Stimulated activated naive CD4-positive, alpha-beta T cell (primary cell): Measurements from ENCODE around the gene IL11.
A peak's percentile ranks its signal among the peaks of the same experiment; 100 is the strongest.
"Not testable (repeated sequence)": the region's sequence is repeated elsewhere in the genome, so short reads cannot be mapped to it uniquely, and the experiment has no call there.

Experiments
- DNase-seq, 6 experiments: peaks; one replicate each; lab custom pipeline; 2025; lab: John Stamatoyannopoulos, UW

The IL11 gene

GRCh38 chr19:55352040-55352439, 18.2 kb downstream of the IL11 start:
- no peak for DNase-seq

GRCh38 chr19:55350620-55351315, 19.5 kb downstream of the IL11 start:
- no peak for DNase-seq

GRCh38 chr19:55348317-55349034, 21.8 kb downstream of the IL11 start:
- DNase-seq = no peak

- DNase-seq = no peak
Measured at GRCh38 chr19:55347442-55348009, 22.7 kb downstream of the IL11 start.

DNA sequence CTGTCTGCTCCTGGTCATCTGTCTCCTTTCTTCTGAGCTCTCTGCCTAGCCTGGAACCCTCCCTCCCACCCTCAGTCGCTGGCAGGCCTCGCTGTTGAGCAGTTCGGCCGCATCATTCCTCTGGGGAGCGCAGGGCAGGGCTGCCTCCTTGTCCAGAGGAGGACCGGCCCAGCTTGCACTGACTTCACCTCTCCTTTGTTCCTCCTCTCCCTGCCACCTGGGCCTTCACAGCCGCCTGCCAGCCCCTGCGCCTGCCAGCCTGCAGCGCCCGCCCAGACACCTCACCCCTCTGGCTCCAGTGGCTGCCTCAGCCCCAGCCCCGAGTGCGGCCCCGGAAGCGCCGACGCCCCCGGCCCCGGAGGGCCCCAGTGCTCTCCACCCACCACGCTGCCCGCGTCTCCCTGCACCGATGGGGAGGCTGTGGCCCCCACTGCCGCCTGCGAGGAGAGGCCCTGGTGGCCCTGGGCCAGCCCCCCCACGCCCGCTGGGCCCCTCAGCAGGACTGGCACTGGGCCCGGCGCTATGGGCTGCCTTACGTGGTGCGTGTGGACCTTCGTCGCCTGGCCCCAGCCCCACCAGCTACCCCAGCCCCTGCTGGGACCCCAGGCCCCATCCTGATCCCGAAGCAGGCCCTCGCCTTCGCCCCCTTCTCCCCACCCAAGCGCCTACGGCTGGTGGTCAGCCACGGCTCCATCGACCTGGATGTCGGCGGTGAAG, 23.4 kb downstream of the IL11 start:
- DNase-seq = no peak

DNA sequence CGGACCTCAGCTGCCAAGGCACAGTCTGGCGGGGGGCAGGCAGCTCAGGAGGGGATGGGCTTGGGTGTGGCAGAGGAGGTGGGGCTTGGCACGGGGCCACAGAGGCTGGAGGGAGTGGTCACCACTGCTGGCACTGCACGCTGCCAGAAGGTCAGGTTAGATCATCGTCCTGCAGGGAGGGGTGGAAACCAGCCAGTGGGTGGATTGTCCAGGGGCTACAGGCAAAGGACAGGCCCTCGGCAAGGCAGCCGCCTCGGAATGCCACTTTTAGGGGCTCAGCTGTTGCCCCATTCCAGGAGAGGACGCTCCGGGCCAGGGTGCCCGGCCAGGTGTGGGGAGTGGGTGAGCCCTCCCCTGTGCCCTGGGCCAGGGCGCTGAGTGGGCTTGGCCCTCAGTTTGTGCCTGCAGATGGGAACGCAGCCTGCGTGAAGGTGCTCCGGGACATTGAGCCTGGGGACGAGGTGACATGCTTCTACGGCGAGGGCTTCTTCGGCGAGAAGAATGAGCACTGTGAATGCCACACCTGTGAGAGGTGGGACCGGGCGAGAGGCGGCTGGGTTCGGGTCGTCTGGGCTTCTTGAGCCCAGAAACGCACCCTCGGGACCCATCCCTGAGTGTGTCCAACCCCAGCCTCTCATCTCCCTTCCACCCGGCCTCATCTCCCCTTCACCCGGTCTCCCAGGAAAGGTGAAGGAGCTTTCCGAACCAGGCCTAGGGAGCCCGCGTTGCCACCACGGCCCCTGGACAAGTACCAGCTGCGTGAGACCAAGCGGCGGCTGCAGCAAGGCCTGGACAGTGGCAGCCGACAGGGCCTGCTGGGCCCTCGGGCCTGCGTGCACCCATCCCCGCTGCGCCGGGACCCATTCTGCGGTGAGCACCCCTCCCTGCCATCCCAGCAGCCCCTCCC, 24.2 kb downstream of the IL11 start:
- DNase-seq = no peak

DNA sequence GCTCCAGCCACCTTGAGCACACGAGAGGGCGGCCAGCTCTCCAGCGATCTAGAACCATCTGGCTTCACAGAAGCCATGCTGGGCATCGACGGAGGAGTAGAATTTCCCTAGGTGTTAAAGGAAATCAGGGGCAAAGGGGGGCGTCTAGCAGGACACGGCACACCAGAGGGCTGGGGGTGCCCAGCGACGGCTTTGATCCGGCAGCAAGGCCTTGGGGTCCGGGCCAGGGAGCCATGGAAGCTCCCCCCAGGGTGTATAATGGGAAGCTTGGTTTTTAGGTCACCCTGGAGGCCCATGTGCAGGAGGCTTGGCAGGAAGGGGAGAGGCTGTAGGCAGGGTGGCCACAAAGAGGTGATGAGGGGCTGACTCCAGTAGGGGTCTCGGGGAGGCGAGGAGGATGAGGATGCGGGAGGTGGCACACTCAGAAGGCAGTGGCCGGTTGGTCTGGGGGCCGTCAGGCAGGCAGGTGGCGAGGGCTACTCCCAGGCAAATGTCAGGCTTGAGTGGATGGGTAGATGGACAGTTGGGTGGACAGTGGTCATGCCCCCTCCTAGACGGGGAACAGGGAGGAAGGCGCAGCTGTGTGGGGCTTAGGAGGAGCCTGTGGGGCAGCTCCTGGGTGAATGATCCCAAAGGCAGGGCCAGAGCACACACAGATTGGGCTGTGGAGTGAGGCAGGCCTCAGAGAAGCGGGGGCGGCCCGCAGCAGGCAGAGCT, 25.0 kb downstream of the IL11 start:
- no peak for DNase-seq

DNA sequence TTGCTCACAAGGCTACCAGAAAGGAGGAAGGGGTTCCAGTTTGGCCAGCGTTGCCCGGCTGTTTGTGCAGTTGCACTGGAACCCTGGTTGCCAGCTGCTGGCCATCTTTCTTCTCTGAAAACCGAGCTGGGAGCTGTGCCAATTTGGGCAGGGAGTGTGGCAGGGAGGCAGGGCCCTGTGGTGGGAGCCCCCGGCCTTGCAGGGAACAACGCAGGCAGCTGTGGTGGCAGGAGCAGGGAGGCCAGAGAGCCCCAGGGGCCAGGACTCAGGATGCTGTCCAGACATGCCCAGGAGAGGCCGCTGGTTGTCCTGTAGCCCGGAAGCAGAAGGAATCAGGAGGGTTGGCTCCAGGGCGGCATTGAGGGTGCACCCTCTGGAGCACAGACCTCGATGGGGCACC, 25.8 kb downstream of the IL11 start:
- DNase-seq = no peak

GRCh38 chr19:55341595-55342531, 28.4 kb downstream of the IL11 start:
- no peak for DNase-seq

GRCh38 chr19:55341171-55341588, 29.1 kb downstream of the IL11 start:
- DNase-seq = peak in 4 of 6 experiments; percentile 26 to 37 (median 31)

DNA sequence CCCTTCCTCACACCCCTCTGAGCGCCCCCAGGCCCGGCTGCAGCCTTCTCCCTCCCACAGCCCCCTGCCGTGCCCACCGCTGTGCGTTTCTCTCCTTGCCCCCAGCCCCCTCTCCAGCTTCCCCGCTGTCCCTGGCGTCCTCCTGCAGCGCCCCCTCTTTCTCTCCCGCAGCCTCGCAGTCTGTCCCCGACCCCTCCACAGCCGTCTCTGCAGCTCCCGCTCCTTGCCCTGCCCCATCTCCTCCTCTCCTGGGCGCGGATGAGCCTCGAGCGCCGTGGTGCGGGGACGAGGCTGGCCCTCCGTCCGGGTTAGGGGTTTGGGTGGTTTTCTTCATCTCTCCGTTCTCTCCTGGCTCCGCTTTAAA, 29.5 kb downstream of the IL11 start:
- peak in 1 of 6 experiments; percentile 21 for DNase-seq

DNA sequence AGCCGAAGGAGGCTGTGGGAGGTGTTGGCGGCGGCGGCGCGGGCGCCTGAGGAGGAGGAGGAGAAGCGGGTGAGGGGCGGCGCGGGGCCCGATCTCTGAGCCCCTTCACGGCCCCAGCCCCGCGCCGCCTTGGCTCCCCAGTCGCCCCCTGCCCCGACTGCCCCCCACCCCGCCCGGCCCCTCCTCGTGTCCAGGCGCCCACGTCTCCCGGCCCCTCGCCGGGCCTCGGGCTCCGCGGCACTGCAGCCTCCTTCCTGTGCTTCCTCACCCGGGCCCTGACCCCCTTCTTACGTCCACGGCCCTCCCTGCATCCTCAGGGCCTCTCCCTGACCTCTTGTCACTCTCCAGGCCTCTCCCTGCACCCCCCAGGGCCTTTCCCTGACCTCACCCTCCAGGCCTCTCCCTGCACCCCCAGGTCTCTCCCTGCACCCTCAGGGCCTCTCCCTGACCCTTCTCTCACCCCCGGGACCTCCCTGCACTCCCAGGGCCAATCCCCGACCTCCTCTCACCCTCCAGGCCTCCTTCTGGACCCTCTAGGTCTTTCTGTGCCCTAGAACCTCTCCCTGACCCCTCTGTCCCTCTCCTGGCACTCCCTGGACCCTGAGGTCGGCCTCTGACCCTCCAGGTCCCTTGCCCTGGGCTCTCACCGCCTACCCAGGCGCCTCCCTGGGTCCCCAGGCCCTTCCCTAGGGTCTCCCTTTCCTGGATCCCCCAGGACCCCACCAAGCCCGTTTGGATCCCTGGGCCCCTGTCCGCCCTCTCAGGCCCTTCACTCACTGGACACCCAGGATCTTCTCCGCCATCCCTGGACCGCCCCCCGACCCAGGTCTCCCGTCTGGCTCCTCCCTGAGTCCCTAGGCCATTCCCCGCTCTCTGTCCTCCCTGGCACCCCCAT, 30.1 kb downstream of the IL11 start:
- peak in 2 of 6 experiments; percentile 37 to 53 for DNase-seq

DNA sequence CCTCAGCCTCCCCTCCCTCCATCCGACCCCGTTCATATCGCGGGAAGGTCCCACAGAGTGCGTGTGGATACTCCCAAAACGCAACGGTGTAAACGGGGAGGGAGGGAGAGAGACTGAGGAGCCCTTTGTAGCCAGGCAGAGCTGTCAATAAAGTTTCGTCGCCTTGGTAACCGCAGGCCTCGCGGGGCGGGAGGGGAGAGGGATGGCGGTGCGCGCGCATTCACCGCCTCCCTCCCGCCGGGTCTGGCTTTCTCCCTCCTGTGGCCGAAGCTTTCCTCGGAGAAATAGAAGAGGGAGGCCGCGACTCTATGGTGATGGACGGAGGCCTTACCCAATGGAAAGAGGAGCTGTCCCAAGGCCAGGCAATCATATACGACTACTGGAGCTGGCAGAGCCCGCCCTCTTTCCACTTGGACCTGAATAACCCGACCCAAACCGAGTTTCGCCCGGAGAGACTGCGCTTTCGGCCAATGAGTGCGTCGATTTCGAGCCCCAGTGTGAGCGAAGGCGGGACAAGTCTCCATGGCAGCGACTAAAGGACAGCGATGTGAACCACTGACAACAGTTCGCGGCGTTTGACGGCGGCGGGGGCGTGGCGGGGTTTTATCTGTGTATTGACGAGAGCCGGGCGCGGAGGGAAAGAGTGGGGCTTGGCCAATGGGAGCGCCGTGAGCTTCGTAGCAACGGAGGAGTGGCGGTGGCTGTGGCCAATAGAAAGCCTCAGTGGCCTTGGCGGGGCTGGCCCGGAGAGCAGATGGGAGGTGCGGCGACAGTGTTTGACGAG, 31.0 kb downstream of the IL11 start, which contains the start of gene KMT5C:
TSS of gene KMT5C (plus strand) at position 772 of the 784 bp plus-strand sequence. CDS start 2,061 bp downstream, outside the sequence.
- DNase-seq = peak; percentile 99 to 100 (median 100)

DNA sequence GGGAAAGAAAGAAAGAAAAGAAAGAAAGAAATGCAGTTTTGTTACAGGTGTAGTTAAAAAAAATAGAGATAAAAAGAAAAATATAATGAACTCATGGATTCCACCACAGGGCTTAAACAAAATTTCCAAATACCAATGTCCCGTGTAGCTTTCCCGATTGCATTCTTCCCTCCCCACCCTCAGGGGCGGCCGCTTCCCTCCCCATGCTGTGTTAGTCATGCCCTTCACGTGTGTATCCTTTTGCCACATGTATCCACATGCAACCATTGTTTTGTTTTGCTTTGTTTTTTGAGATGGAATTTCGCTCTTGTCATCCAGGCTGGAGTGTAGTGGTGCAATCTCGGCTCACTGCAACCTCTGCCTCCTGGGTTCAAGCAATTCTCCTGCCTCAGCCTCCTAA, 34.2 kb downstream of the IL11 start:
- DNase-seq = no peak

GRCh38 chr19:55333870-55334269, 36.4 kb downstream of the IL11 start:
- DNase-seq = no peak

DNA sequence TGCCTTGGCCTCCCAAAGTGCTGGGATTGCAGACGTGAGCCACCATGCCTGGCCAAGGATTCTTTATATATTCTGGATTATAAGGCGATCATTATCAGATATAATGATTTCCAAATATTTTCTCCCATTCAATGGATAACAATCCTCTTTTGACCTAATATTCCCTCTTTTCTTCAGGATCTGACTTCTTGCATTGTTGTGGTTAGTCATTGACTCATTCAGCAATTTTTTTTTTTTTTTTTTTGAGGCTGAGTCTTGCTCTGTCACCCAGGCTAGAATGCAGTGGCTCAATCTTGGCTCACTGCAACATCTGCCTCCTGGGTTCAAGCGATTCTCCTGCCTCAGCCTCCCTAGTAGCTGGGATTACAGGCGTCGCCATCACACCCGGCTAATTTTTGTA, 40.5 kb downstream of the IL11 start:
- DNase-seq = not testable (repeated sequence)

DNA sequence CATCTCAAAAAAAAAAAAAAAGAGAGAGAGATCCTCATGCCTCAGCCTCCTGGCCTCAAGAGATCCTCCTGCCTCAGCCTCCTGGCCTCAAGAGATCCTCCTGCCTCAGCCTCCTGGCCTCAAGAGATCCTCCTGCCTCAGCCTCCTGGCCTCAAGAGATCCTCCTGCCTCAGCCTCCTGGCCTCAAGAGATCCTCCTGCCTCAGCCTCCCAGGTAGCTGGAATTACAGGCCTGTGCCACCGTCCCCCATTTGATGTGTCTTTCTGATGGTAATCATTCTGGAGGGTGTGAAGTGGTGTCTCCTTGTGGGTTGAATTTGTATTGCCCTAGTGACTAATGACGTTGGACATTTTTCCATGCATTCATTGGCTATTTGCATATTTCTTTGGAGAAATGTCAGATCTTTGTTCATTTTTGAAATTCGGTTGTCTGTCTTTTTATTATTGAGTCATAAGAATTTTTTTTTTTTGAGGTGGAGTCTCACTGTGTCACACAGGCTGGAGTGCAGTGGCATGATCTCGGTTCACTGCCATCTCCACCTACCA, 41.4 kb downstream of the IL11 start:
- not testable (repeated sequence) for DNase-seq
